ENCODE data around the gene C19orf47.

DNA sequence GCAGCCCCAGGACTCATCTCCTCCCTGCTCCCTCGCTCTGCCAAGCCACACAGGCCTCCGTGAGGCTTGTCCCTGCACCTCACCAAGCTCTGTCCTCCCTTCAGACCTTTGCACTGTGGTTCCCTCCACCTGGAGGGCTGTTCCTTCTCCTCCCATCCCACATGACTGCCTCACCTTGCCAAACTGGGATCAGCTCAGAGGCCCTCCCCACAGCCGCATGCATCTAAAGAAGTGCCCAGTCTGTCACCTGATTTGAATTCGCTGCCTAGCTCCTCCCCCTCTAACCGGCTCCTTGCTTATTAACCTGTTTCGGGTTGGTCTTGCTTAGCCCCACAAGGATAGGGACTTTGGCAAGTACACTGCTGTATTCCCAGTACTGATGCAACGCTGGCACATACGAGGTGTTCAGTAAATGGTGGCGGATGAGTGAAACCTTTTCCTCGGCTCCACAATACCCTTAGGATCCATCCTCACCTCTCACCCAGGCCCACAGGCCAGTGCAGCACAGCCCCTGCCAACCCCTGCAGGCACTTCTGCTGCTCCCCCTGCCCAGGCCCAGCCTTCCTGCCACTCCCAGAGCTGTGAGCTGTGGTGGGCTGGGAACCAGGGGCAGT lies 67.5 kb downstream of the C19orf47 start:
- TF ChIP-seq CTCF (IDR thresholded peaks at IDR 0.05): 0 out of 2 replicates have a peak, but pooled peaks have one; percentile 5
- TF ChIP-seq ZFX (IDR thresholded peaks at IDR 0.05; ENCODE audit: borderline replicate concordance): no peak

Data from 22Rv1 (cell line).